ENCODE data around the gene GADD45G. TPM values are rescaled to one million over a fixed set of nuclear protein-coding genes. Genes with fewer than 3 reads are reported as not detected.

Gene GADD45G
- total RNA-seq, 1 donor from 2014 or later, result under 0.01 TPM

DNA sequence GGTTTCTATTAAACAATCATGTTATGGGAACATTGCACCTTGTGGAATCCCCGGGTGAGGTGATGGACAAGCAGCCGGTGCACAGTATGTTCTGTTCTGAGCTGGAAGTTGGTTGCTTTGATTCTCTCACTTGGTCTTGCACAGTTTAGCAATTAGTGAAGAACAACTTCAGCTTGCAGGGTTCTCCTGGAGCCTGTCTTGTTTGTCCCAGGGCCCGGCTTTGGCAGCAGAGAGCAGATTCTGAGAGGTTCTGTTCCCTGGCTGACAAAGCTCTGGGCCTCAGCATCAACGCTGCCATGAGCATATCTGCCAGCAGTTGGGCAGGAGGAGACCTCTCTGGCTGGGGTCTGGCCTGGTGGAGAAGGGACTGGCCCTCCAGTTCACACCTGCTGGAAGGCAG lies 16.9 kb downstream of the GADD45G start:
- H3K27me3 ChIP-seq (ENCODE audit: control insufficient read depth, insufficient read depth, low read length), result peaks cover 3% of the 10 kb centered on the region
- no peak for FAIRE-seq
- no peak for DNase-seq (ENCODE audit: low read depth)
- no peak overlapping the region for H3K4me3 ChIP-seq (ENCODE audit: low read depth, low read length)
- H3K36me3 ChIP-seq (ENCODE audit: control insufficient read depth, insufficient read depth, low read length), result no peaks in the 10 kb centered on the region
- TF ChIP-seq, protein P1, sequence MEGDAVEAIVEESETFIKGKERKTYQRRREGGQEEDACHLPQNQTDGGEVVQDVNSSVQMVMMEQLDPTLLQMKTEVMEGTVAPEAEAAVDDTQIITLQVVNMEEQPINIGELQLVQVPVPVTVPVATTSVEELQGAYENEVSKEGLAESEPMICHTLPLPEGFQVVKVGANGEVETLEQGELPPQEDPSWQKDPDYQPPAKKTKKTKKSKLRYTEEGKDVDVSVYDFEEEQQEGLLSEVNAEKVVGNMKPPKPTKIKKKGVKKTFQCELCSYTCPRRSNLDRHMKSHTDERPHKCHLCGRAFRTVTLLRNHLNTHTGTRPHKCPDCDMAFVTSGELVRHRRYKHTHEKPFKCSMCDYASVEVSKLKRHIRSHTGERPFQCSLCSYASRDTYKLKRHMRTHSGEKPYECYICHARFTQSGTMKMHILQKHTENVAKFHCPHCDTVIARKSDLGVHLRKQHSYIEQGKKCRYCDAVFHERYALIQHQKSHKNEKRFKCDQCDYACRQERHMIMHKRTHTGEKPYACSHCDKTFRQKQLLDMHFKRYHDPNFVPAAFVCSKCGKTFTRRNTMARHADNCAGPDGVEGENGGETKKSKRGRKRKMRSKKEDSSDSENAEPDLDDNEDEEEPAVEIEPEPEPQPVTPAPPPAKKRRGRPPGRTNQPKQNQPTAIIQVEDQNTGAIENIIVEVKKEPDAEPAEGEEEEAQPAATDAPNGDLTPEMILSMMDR (IDR thresholded peaks at IDR 0.05; ENCODE audit: insufficient read depth, low read length, severe bottlenecking), result no peak

- FAIRE-seq, result no peak
- Histone ChIP-seq H3K36me3 (ENCODE audit: control insufficient read depth, insufficient read depth, low read length) (no peaks in the 10 kb centered on the region), H3K4me3 (ENCODE audit: low read depth, low read length) (no peak overlapping the region), H3K27me3 (ENCODE audit: control insufficient read depth, insufficient read depth, low read length) (peaks cover 3% of the 10 kb centered on the region)
- no peak for DNase-seq (ENCODE audit: low read depth)
- TF ChIP-seq, protein P1 (IDR thresholded peaks at IDR 0.05; ENCODE audit: insufficient read depth, low read length, severe bottlenecking), result no peak
These were observed 18.4 kb downstream of the GADD45G start for GRCh38 chr9:89622933-89623861.

DNA sequence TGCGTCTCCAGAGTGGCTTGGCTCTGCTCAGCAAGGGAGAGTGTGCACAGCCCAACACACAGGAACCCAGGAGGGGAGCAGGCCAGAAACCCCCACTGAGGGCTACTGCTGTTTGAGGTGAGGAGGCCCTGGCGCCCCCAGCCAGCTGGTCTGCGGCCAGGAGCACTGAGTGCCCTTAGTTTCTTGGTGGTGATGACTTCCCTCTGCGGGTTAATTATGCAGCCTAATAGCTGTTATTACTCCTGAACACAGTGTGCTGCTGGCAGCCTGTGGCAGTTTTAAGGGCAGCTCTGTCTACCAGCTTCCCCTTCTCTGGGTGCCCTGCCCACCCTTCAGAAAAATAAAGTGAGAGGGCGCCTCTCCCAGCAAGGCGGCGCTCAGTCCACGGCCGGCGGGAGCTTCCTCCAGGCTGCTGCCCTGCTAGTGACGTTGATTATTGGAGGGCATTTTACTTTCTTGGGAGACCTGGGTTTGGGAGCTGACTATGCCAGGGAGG lies 19.2 kb downstream of the GADD45G start:
- H3K27me3 ChIP-seq (ENCODE audit: control insufficient read depth, insufficient read depth, low read length), result peaks cover 3% of the 10 kb centered on the region
- DNase-seq (ENCODE audit: low read depth), result no peak
- no peak for FAIRE-seq
- H3K4me3 ChIP-seq (ENCODE audit: low read depth, low read length), result no peak overlapping the region
- no peaks in the 10 kb centered on the region for H3K36me3 ChIP-seq (ENCODE audit: control insufficient read depth, insufficient read depth, low read length)
- TF ChIP-seq, protein P1 (IDR thresholded peaks at IDR 0.05; ENCODE audit: insufficient read depth, low read length, severe bottlenecking), result no peak

- FAIRE-seq (no peak), DNase-seq (ENCODE audit: low read depth) (no peak)
- Histone ChIP-seq H3K4me3 (ENCODE audit: low read depth, low read length) (no peak overlapping the region), H3K27me3 (ENCODE audit: control insufficient read depth, insufficient read depth, low read length) (peaks cover 1% of the 10 kb centered on the region), H3K36me3 (ENCODE audit: control insufficient read depth, insufficient read depth, low read length) (no peaks in the 10 kb centered on the region)
- TF ChIP-seq, protein P1 (IDR thresholded peaks at IDR 0.05; ENCODE audit: insufficient read depth, low read length, severe bottlenecking), result no peak
These were observed 21.2 kb downstream of the GADD45G start for GRCh38 chr9:89625721-89626687.

GRCh38 chr9:89626741-89627265 lies 22.0 kb downstream of the GADD45G start:
- Histone ChIP-seq H3K36me3 (ENCODE audit: control insufficient read depth, insufficient read depth, low read length) (no peaks in the 10 kb centered on the region), H3K4me3 (ENCODE audit: low read depth, low read length) (no peak overlapping the region), H3K27me3 (ENCODE audit: control insufficient read depth, insufficient read depth, low read length) (no peaks in the 10 kb centered on the region)
- no peak for FAIRE-seq
- TF ChIP-seq, protein P1 (IDR thresholded peaks at IDR 0.05; ENCODE audit: insufficient read depth, low read length, severe bottlenecking), result no peak
- DNase-seq (ENCODE audit: low read depth), result no peak

Measured in bronchial epithelial cell (primary cell).